ENCODE data around the gene PPP1R3A.

PPP1R3A gene

GRCh38 chr7:113856010-113856409, 62.8 kb downstream of the PPP1R3A start:
- no peak for DNase-seq (ENCODE audit: extremely low read depth, low read depth)
- no peak for TF ChIP-seq CTCF (IDR thresholded peaks at IDR 0.05; ENCODE audit: low read depth, low read length)

- no peak for TF ChIP-seq CTCF (IDR thresholded peaks at IDR 0.05; ENCODE audit: low read depth, low read length)
- DNase-seq (ENCODE audit: extremely low read depth, low read depth): no peak
Measured at GRCh38 chr7:113840954-113841353, 77.9 kb downstream of the PPP1R3A start.

- no peak for DNase-seq (ENCODE audit: extremely low read depth, low read depth)
- TF ChIP-seq CTCF (IDR thresholded peaks at IDR 0.05; ENCODE audit: low read depth, low read length): no peak
Measured at GRCh38 chr7:113835367-113835766, 83.4 kb downstream of the PPP1R3A start.

- no peak for DNase-seq (ENCODE audit: extremely low read depth, low read depth)
- TF ChIP-seq CTCF (IDR thresholded peaks at IDR 0.05; ENCODE audit: low read depth, low read length): no peak
Measured at GRCh38 chr7:113832196-113832745, 86.5 kb downstream of the PPP1R3A start.

- no peak for TF ChIP-seq CTCF (IDR thresholded peaks at IDR 0.05; ENCODE audit: low read depth, low read length)
- no peak for DNase-seq (ENCODE audit: extremely low read depth, low read depth)
Measured at GRCh38 chr7:113831556-113831955, 87.3 kb downstream of the PPP1R3A start.

- no peak for TF ChIP-seq CTCF (IDR thresholded peaks at IDR 0.05; ENCODE audit: low read depth, low read length)
- DNase-seq (ENCODE audit: extremely low read depth, low read depth): no peak
Measured at GRCh38 chr7:113828581-113828980, 90.2 kb downstream of the PPP1R3A start.

Measured in AG09319 (cell line).